ENCODE data around the gene GSTA4.

The GSTA4 gene

GRCh38 chr6:53029257-53029656 is 34.2 kb upstream of the GSTA4 start:
- no peaks in the 10 kb centered on the region for H3K4me1 ChIP-seq (ENCODE audit: control insufficient read depth, low read length)
- no peak overlapping the region for H3K4me3 ChIP-seq (ENCODE audit: low read length)
- H3K36me3 ChIP-seq (ENCODE audit: control insufficient read depth, low read length), result no peaks in the 10 kb centered on the region

GRCh38 chr6:53028467-53028866 is 33.4 kb upstream of the GSTA4 start:
- Histone ChIP-seq H3K79me2 (ENCODE audit: control insufficient read depth, low read length) (no peaks in the 10 kb centered on the region), H3K9me3 (ENCODE audit: control insufficient read depth, insufficient read depth, low read length) (no peaks in the 10 kb centered on the region), H3K27ac (ENCODE audit: low read depth, low read length) (no peak overlapping the region), H3K4me3 (ENCODE audit: low read length) (no peak overlapping the region), H3K4me2 (ENCODE audit: low read length) (no peak overlapping the region), H3K36me3 (ENCODE audit: control insufficient read depth, low read length) (no peaks in the 10 kb centered on the region), H3F3A (ENCODE audit: control insufficient read depth, insufficient read depth) (no peaks in the 10 kb centered on the region), H3K4me1 (ENCODE audit: control insufficient read depth, low read length) (no peaks in the 10 kb centered on the region), H4K20me1 (ENCODE audit: control insufficient read depth, insufficient read depth, low read depth, low read length) (no peaks in the 10 kb centered on the region), H3K27me3 (ENCODE audit: control insufficient read depth, low read length) (no peaks in the 10 kb centered on the region), H3K9me2 (replicated peaks; ENCODE audit: control insufficient read depth, low read length) (no peaks in the 10 kb centered on the region)
- no peak for TF ChIP-seq EZH2phosphoT487 (IDR thresholded peaks at IDR 0.05; ENCODE audit: borderline replicate concordance, low read length)
- no peak for TF ChIP-seq CTCF (IDR thresholded peaks at IDR 0.05; ENCODE audit: low read depth, low read length, poor library complexity, severe bottlenecking)

More at GRCh38 chr6:53029257-53029656, 34.2 kb upstream of the GSTA4 start:
- H3K9me2 ChIP-seq (replicated peaks; ENCODE audit: control insufficient read depth, low read length), result no peaks in the 10 kb centered on the region
- no peaks in the 10 kb centered on the region for H3K27me3 ChIP-seq (ENCODE audit: control insufficient read depth, low read length)
- no peaks in the 10 kb centered on the region for H3K79me2 ChIP-seq (ENCODE audit: control insufficient read depth, low read length)
- no peaks in the 10 kb centered on the region for H3F3A ChIP-seq (ENCODE audit: control insufficient read depth, insufficient read depth)
- H3K27ac ChIP-seq (ENCODE audit: low read depth, low read length), result no peak overlapping the region
- TF ChIP-seq CTCF (IDR thresholded peaks at IDR 0.05; ENCODE audit: low read depth, low read length, poor library complexity, severe bottlenecking) (no peak), EZH2phosphoT487 (IDR thresholded peaks at IDR 0.05; ENCODE audit: borderline replicate concordance, low read length) (no peak)
- H4K20me1 ChIP-seq (ENCODE audit: control insufficient read depth, insufficient read depth, low read depth, low read length), result no peaks in the 10 kb centered on the region
- no peaks in the 10 kb centered on the region for H3K9me3 ChIP-seq (ENCODE audit: control insufficient read depth, insufficient read depth, low read length)
- no peak overlapping the region for H3K4me2 ChIP-seq (ENCODE audit: low read length)

- Histone ChIP-seq H3K4me2 (ENCODE audit: low read length) (no peak overlapping the region), H3K4me1 (ENCODE audit: control insufficient read depth, low read length) (no peaks in the 10 kb centered on the region), H3K9me3 (ENCODE audit: control insufficient read depth, insufficient read depth, low read length) (no peaks in the 10 kb centered on the region), H3K9me2 (replicated peaks; ENCODE audit: control insufficient read depth, low read length) (no peaks in the 10 kb centered on the region), H3K27me3 (ENCODE audit: control insufficient read depth, low read length) (no peaks in the 10 kb centered on the region), H3K4me3 (ENCODE audit: low read length) (no peak overlapping the region), H3F3A (ENCODE audit: control insufficient read depth, insufficient read depth) (no peaks in the 10 kb centered on the region), H3K36me3 (ENCODE audit: control insufficient read depth, low read length) (no peaks in the 10 kb centered on the region), H3K27ac (ENCODE audit: low read depth, low read length) (no peak overlapping the region), H3K79me2 (ENCODE audit: control insufficient read depth, low read length) (no peaks in the 10 kb centered on the region), H4K20me1 (ENCODE audit: control insufficient read depth, insufficient read depth, low read depth, low read length) (no peaks in the 10 kb centered on the region)
- TF ChIP-seq EZH2phosphoT487 (IDR thresholded peaks at IDR 0.05; ENCODE audit: borderline replicate concordance, low read length), result no peak
- no peak for TF ChIP-seq CTCF (IDR thresholded peaks at IDR 0.05; ENCODE audit: low read depth, low read length, poor library complexity, severe bottlenecking)
Observed at GRCh38 chr6:53027131-53027718, 32.1 kb upstream of the GSTA4 start.

Data from DOHH2 (cell line).